ENCODE data around the gene PUS7L.
"Not testable (repeated sequence)": the region's sequence is repeated elsewhere in the genome, so short reads cannot be mapped to it uniquely, and the experiment has no call there.

The PUS7L gene

DNA sequence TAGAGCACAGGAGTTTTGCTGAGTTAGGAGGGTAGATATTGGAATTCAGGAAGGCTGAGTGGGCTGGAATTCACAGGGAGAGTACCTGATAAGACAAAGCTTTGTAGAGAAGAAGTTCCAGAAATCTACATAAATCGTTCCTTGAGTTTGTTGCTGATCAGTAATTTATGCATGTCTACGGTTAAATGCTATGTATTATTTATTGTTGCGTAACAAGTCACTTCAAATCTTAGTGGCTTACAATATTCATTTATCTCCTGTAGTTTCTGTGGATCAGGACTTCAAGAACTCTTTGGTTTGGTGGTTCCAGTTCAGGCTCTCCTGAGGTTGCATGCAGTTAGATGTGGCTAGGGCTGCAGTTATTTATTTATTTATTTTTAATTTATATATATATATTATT is 7.8 kb downstream of the PUS7L start:
- no peak for DNase-seq (ENCODE audit: low read depth in 2 of 2)

DNA sequence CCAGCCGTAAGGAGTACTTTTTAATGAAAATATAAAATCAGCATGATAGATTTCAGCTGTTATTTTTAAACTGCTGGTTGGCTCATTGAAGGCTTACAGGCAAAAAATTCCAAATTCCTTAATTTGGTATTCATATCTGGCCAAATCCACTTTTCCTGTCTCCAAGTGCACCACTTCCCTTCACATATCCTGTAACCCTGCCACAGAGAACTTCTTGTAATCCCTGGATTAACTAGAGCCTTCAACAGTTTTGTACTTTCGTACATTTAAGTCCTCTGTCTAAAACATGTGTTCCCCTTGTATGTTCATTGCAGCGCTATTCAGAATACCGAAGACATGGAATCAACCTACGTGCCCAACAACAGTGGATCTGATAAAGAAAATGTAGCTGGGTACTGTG is 9.6 kb downstream of the PUS7L start:
- DNase-seq (ENCODE audit: low read depth in 2 of 2): no peak

- no peak for DNase-seq (ENCODE audit: low read depth in 2 of 2)
These were observed 13.8 kb downstream of the PUS7L start for GRCh38 chr12:43744826-43745225.

GRCh38 chr12:43742106-43742505 is 16.5 kb downstream of the PUS7L start:
- DNase-seq (ENCODE audit: low read depth in 2 of 2): no peak

DNA sequence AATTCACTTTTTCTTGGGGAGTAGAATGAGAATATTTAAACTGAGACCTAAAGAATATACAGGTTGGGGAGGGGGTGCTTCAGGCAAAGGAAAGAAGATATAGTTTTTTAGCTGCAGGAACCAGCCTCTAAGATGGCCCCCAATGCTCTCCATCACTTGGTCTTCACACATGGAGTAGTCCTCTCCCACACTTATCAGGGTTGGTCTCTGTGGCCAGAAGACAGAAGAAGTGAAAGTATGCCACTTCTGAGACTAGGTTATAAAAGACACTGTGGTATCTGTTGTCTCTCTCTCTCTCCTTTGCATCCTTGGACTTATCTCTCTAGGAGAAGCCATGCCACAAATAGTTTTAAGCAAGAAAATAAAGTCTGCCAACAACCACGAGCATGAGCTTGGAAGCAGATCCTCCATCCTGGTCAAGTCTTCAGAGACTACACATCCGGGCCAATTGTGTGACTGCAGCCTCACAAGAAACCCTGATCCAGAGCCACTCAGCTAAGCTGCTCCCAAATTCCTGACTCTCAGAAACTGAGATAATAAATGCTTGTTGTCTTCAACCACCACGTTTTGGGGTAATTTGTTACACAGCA is 18.0 kb downstream of the PUS7L start:
- no peak for DNase-seq (ENCODE audit: low read depth in 2 of 2)

DNA sequence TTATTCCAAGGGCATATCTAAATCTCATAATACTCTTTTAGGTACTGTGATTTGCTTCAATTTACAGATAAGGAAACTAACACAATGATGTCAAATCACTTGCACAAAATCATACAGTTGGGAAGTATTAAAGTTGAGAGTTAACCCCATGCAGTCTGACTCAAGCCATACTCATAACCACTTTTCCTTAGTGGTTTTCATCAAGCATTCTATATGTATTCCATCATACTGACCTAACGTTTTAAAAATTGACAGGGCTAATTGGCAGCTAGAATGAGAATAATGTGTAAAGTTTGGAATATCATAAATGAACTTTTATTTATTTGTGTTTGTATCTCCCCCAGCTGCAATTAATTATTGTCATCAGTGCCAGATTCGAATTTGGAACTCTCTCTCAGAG is 20.9 kb downstream of the PUS7L start:
- no peak for DNase-seq (ENCODE audit: low read depth in 2 of 2)

GRCh38 chr12:43736927-43737440 is 21.6 kb downstream of the PUS7L start:
- no peak for DNase-seq (ENCODE audit: low read depth in 2 of 2)

- DNase-seq (ENCODE audit: low read depth in 2 of 2): no peak
These were observed 24.9 kb downstream of the PUS7L start for GRCh38 chr12:43733687-43734086.

DNA sequence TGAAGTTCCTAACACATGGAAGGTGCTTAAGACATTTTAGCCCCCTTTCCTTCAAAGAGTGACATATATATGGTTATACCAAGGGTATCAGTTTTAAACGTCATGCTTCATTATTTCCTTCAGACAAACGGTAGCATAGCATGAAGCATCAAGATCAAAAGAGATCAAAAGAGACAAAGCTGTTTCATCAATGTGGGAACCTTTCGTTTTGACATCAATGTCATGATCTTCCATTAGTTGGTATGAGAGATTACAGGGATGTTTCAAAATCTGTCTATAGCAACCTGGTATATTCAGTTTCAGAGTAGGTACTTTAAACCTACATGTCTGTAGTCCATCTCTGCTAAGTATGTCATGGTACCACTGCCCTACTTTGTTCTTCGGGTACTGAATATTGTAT is 28.3 kb downstream of the PUS7L start:
- DNase-seq (ENCODE audit: low read depth in 2 of 2): no peak

DNA sequence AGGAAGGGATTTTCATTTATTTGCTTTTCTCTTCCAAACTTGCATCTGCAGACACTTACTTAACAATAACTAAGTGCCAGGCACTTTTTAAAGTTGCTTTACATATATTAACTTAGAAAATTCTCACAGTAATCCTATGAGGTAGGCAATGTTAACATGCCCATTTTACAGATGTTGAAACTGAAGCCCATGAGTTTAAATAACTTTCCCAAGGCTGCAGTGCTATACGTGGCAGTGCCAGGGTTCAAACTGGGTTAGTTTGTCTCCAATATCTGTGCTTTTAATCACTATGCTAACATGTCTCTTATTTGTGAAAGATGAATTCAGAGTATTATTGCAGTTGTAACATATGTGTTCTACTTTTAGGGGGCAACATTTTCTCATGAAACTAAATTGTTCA is 29.9 kb downstream of the PUS7L start:
- no peak for DNase-seq (ENCODE audit: low read depth in 2 of 2)

DNA sequence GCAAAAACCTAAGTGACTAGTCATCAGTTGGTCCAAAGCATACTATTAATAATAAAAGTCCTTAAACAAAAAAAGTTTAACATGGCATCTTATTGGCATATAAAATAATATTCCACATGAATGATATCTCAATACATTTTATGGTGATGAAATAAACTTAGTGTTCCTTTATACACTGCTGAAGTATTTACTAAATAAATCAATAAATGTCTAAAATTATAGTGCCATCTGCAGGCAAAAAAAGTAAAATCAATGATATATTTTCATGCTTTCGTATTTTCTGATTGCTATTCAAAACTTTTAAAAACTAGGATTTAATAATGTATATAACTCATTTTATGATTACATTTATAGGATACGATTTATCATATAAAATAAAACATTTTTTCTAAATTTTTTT is 30.5 kb downstream of the PUS7L start:
- no peak for DNase-seq (ENCODE audit: low read depth in 2 of 2)

GRCh38 chr12:43723134-43723533 is 35.5 kb downstream of the PUS7L start:
- DNase-seq (ENCODE audit: low read depth in 2 of 2): no peak

DNA sequence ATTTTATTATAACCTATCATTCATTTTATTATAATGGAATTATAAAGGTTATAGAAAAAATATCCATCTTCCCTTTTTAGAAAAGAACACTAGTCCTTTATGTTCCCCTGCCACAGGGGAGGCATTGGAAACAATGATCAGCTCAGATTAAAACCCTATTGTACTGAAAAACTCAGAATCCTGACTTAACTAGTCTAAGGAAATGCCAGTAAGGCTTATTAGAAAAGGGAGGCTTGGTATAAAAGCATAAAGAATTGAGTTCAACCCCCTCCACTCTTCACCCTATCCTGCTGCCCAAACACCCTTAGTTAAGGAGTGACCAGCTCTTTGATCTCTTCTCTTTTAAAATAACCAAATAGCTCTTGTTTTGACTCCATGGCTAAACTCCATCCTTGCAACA is 36.0 kb downstream of the PUS7L start:
- no peak for DNase-seq (ENCODE audit: low read depth in 2 of 2)

GRCh38 chr12:43711348-43711747 is 47.2 kb downstream of the PUS7L start:
- DNase-seq (ENCODE audit: low read depth in 2 of 2): no peak

GRCh38 chr12:43703772-43704171 is 54.8 kb downstream of the PUS7L start:
- DNase-seq (ENCODE audit: low read depth in 2 of 2): not testable (repeated sequence)

GRCh38 chr12:43701194-43701593 is 57.4 kb downstream of the PUS7L start:
- not testable (repeated sequence) for DNase-seq (ENCODE audit: low read depth in 2 of 2)

DNA sequence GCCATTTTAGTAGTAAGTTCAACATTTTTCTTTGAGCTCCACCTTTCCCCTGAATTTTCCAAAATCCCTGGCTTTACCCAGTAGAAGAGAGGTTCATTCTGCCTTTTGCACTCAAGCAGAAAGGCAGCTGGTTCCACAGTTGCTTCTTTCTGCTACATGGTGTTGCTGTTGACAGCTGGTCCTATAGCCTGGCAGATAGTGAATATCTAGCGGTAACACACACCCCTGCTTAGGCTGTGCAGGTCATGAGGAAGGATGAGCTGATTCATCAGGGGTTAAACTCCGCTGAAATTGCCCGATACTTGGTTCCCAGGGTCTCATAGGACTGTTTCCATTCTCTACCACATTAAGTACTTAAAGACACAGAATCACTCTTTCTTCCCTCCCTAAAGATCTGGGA is 62.4 kb downstream of the PUS7L start:
- no peak for DNase-seq (ENCODE audit: low read depth in 2 of 2)

- no peak for DNase-seq (ENCODE audit: low read depth in 2 of 2)
These were observed 63.7 kb downstream of the PUS7L start for GRCh38 chr12:43694879-43695278.

DNA sequence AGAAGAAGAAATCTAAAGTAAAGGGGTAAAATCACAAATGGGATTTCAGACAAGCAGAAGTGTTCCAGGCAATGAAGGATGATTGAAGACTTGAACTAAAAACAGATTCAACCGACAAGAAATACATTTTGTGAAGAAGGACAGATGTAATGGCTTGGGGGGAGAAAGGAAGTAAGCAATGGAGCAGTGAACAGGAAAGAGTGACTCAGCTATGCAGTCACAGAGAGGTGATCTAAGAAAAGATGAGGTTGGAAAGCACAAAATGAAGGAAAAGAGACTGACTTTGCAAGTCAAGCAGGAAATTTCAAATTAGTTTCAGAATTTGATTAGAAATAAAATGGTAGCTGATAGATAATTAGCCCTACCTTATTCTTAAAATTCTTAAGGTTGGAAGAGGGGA is 66.5 kb downstream of the PUS7L start:
- DNase-seq (ENCODE audit: low read depth in 2 of 2): no peak

DNA sequence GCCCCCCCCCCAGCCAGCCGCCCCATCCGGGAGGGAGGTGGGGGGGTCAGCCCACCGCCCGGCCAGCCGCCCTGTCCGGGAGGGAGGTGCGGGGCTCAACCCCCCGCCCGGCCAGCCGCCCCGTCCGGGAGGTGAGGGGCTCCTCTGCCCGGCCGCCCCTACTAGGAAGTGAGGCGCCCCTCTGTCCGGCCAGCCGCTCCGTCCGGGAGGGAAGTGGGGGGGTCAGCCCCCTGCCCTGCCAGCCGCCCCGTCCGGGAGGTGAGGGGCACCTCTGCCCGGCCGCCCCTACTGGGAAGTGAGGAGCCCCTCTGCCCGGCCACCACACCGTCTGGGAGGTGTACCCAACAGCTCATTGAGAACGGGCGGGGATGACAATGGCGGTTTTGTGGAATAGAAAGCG is 73.1 kb downstream of the PUS7L start:
- not testable (repeated sequence) for DNase-seq (ENCODE audit: low read depth in 2 of 2)

- no peak for DNase-seq (ENCODE audit: low read depth in 2 of 2)
These were observed 82.3 kb downstream of the PUS7L start for GRCh38 chr12:43676183-43676813.

DNA sequence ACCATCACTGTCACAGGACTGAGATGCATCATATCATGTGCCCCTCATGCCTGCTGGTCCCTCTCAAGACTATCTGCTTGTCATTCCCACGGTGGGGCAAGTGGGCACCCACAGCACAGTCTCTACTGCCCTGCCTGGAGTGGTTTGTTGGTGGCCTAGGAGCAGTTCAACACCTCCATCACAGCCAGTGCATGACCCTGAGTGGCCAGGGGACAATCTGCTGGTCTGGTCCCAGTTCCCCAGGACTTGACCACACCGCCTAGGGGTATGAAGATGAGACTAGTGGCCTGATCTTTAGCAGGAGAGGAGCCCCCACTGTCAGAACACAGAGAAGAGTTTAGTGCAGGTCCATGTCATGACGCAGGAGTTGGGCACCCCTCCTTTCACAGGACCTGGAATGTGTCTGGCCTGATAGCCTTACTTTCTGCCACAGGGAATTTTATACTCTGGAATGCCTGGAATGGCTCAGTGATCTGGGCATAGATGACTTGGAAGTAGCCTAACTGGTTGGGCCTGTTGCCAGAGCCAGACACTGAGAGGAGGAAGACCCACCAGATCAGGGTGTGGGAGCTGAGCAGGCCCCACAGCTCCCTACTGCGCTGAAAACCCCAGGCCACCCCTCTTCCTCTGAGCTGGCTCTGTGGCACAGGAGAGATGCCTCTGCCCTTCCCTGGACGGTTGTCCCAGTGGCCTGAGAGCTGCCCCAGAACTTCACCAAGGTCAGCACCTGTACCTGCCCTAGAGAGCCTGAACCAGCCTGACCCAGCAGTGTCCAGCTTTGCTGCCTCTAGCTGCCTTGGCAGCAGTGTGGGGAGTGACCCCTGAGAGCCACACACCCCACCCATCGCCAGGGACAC is 83.3 kb downstream of the PUS7L start:
- DNase-seq (ENCODE audit: low read depth in 2 of 2): no peak

- no peak for DNase-seq (ENCODE audit: low read depth in 2 of 2)
These were observed 89.2 kb downstream of the PUS7L start for GRCh38 chr12:43669373-43669772.
